Kidney (tissue), 14 donors: ENCODE data around the gene SPOUT1. TPM values are rescaled to one million over a fixed set of nuclear protein-coding genes. Genes with fewer than 3 reads are reported as not detected.
"Not testable (repeated sequence)": the region's sequence is repeated elsewhere in the genome, so short reads cannot be mapped to it uniquely, and the experiment has no call there.

Experiments
- DNase-seq, 5 donors: peaks; one replicate each; pipeline ENCODE4 v3.0.0-alpha.2; 2013 to 2020
- FAIRE-seq: peaks from 2 replicates; lab custom pipeline; 2012; peaks lifted over from hg19 to GRCh38; lab: Jason Lieb, UNC
- H3K27ac ChIP-seq, 2 donors: one replicate each; pipeline ENCODE4 v1.7.0; 2013; ENCODE audit warnings: low read depth in 2 of 2, low read length in 2 of 2, inconsistent platforms in 1 of 2
- H3K27me3 ChIP-seq: one replicate; pipeline ENCODE4 v1.7.1; 2013; ENCODE audit warnings: low read length, inconsistent platforms; ENCODE audit not compliant: control insufficient read depth, insufficient read depth
- H3K36me3 ChIP-seq, 3 donors: one replicate each; pipeline versions ENCODE4 v1.7.0 to v1.7.1; 2013; ENCODE audit warnings: low read length in 3 of 3, control low read depth in 1 of 3, inconsistent platforms in 1 of 3; ENCODE audit not compliant: insufficient read depth in 3 of 3, control insufficient read depth in 2 of 3
- H3K4me1 ChIP-seq, 3 donors: one replicate each; pipeline versions ENCODE4 v1.7.0 to v1.7.1; 2013; ENCODE audit warnings: low read length in 3 of 3, inconsistent platforms in 1 of 3, low read depth in 1 of 3; ENCODE audit not compliant: control insufficient read depth in 2 of 3, insufficient read depth in 2 of 3
- H3K4me3 ChIP-seq, 3 donors: one replicate each; pipeline versions ENCODE4 v1.7.0 to v1.8.1; 2013; ENCODE audit warnings: low read length in 3 of 3, control low read depth in 1 of 3, inconsistent platforms in 1 of 3
- H3K9ac ChIP-seq, 3 donors: one replicate each; pipeline versions ENCODE4 v1.7.0 to v1.7.1; 2013; ENCODE audit warnings: low read length in 3 of 3, control low read depth in 1 of 3, inconsistent platforms in 1 of 3
- H3K9me3 ChIP-seq, 3 donors: one replicate each; pipeline versions ENCODE4 v1.7.0 to v1.7.1; 2013; ENCODE audit warnings: low read length in 3 of 3, control low read depth in 1 of 3, inconsistent platforms in 1 of 3; ENCODE audit not compliant: control insufficient read depth in 2 of 3, insufficient read depth in 1 of 3
- CTCF ChIP-seq: IDR thresholded peaks from 3 replicates; pipeline ENCODE4 v1.5.1; 2012; ENCODE audit warnings: mild to moderate bottlenecking, moderate library complexity, borderline replicate concordance; ENCODE audit not compliant: insufficient read depth; ENCODE audit errors: extremely low read depth
- intact Hi-C: fragments of 100-400 bp; cut with DNase I; formaldehyde crosslinking; loops from one replicate; pipeline ENCODE4 v1.11.1; 2022
- polyA plus RNA-seq: library from polyadenylated mRNA; stranded (reverse); fragments of 350-450 nt; fragmentation: Illumina TruSeq; extraction: RNeasy Lipid Tissue Mini Kit (QIAGEN cat#74804); gene quantifications from one replicate; pipeline ENCODE4 v1.2.3, GENCODE V29; 2014; ENCODE audit warnings: low read depth, low replicate concordance; ENCODE audit not compliant: insufficient read depth
- total RNA-seq: library from RNA; stranded (reverse); fragmentation: NEBNext Ultra II Directional; extraction: Animal tissue kit (Norgen Biotek cat#: 25700); gene quantifications from one replicate; pipeline ENCODE4 v1.2.1, GENCODE V29; 2021
- donor health status: control.
- donor health status: control.
- donor health status: control.
- donor health status: control.
- donor health status: control.
- donor health status: DM: yes; HTN: yes; CAD: no.
- donor health status: Normal renal cell carcinoma (clear cell type).

The SPOUT1 gene
- total and polyA plus RNA-seq, 2 donors from 2014 or later = 42.0 to 56.8 TPM

- H3K9me3 ChIP-seq, FAIRE-seq, intact Hi-C loops, H3K9ac ChIP-seq, H3K4me1 ChIP-seq, H3K36me3 ChIP-seq, H3K27ac ChIP-seq, H3K4me3 ChIP-seq, H3K27me3 ChIP-seq: not testable (repeated sequence)
- TF ChIP-seq CTCF = peak; percentile 64
- DNase-seq = peak in 3 of 5 donors; percentile 37 to 42 (median 41)
Observed at GRCh38 chr9:128851779-128852600, 22.4 kb upstream of the SPOUT1 start.

GRCh38 chr9:128851024-128851423, 21.4 kb upstream of the SPOUT1 start:
- H3K9ac ChIP-seq, H3K27me3 ChIP-seq, H3K4me3 ChIP-seq, H3K27ac ChIP-seq, H3K9me3 ChIP-seq, intact Hi-C loops, H3K36me3 ChIP-seq, FAIRE-seq, DNase-seq, H3K4me1 ChIP-seq: not testable (repeated sequence)

GRCh38 chr9:128847803-128848202, 18.2 kb upstream of the SPOUT1 start:
- no peak for TF ChIP-seq CTCF
- Histone ChIP-seq H3K9ac (no peak overlapping the region), H3K27me3 (no peaks in the 10 kb centered on the region), H3K9me3 (peaks cover 0 to 4% (median 0%) of the 10 kb centered on the region in 3 donors), H3K4me1 (peaks cover 0 to 5% (median 0%) of the 10 kb centered on the region in 3 donors), H3K36me3 (no peaks in the 10 kb centered on the region), H3K27ac (no peak overlapping the region), H3K4me3 (no peak overlapping the region)
- FAIRE-seq (no peak), DNase-seq (no peak)
- intact Hi-C loops = no loop called here

GRCh38 chr9:128846680-128847030, 17.1 kb upstream of the SPOUT1 start:
- intact Hi-C loops = no loop called here
- no peak for TF ChIP-seq CTCF
- Histone ChIP-seq H3K9ac (no peak overlapping the region), H3K27me3 (no peaks in the 10 kb centered on the region), H3K4me3 (no peak overlapping the region), H3K9me3 (peaks cover 0 to 4% (median 0%) of the 10 kb centered on the region in 3 donors), H3K27ac (no peak overlapping the region), H3K36me3 (peaks cover 0 to 5% (median 0%) of the 10 kb centered on the region in 3 donors), H3K4me1 (peaks cover 0 to 5% (median 0%) of the 10 kb centered on the region in 3 donors)
- FAIRE-seq (no peak), DNase-seq (peak in 1 of 5 donors; percentile 15)
